GM12878 (cell line): ENCODE data around the gene XPO1. TPM values are rescaled to one million over a fixed set of nuclear protein-coding genes. Genes with fewer than 3 reads are reported as not detected.

ENCODE experiments used
- ATF7 ChIP-seq: fragments of 450-650 bp; IDR thresholded peaks from 2 replicates; pipeline ENCODE4 v1.6.1; 2016; ENCODE audit warnings: low read depth, mild to moderate bottlenecking
- BMI1 ChIP-seq: fragments of 450-650 bp; IDR thresholded peaks from 2 replicates; pipeline ENCODE4 v1.6.1; 2016; ENCODE audit warnings: mild to moderate bottlenecking, moderate library complexity, borderline replicate concordance
- CHD2 ChIP-seq: IDR thresholded peaks from 2 replicates; pipeline ENCODE4 v1.6.1; 2011; ENCODE audit warnings: low read depth, low read length, improper control_type of control experiment, borderline replicate concordance
- KAT2A ChIP-seq: conservative IDR thresholded peaks from 2 replicates; pipeline ENCODE4 v1.6.1; 2011; ENCODE audit warnings: low read depth, low read length; ENCODE audit not compliant: control insufficient read depth
- MEF2B ChIP-seq: fragments of 450-650 bp; IDR thresholded peaks from 2 replicates; pipeline ENCODE4 v1.6.1; 2018; ENCODE audit warnings: mild to moderate bottlenecking, moderate library complexity; ENCODE audit not compliant: partially characterized antibody, poor library complexity, severe bottlenecking
- NBN ChIP-seq: fragments of 450-650 bp; IDR thresholded peaks from 2 replicates; pipeline ENCODE4 v1.6.1; 2016
- NFYB ChIP-seq: IDR thresholded peaks from 2 replicates; pipeline ENCODE4 v1.6.1; 2011; ENCODE audit warnings: low read depth, mild to moderate bottlenecking, low read length, improper control_type of control experiment, moderate library complexity; ENCODE audit not compliant: insufficient read depth
- NR2F1 ChIP-seq: fragments of 450-650 bp; conservative IDR thresholded peaks from 2 replicates; pipeline ENCODE4 v1.6.1; 2017; ENCODE audit warnings: mild to moderate bottlenecking
- PAX5 ChIP-seq: IDR thresholded peaks from 2 replicates; pipeline ENCODE4 v1.6.1; 2011; ENCODE audit warnings: low read depth, low read length, borderline replicate concordance
- POLR2A ChIP-seq: IDR thresholded peaks from 2 replicates; pipeline ENCODE4 v1.6.1; 2011; ENCODE audit warnings: low read depth, mild to moderate bottlenecking, low read length
- RAD21 ChIP-seq: IDR thresholded peaks from 2 replicates; pipeline ENCODE4 v1.6.1; 2011; ENCODE audit warnings: mild to moderate bottlenecking, low read depth, low read length, moderate library complexity; ENCODE audit not compliant: insufficient read depth
- RAD51 ChIP-seq: fragments of 450-650 bp; IDR thresholded peaks from 2 replicates; pipeline ENCODE4 v1.6.1; 2016; ENCODE audit warnings: moderate library complexity, mild to moderate bottlenecking, inconsistent platforms
- RCOR1 ChIP-seq: conservative IDR thresholded peaks from 2 replicates; pipeline ENCODE4 v1.6.1; 2012; ENCODE audit warnings: low read depth, low read length, improper control_type of control experiment
- RELA ChIP-seq: fragments of 450-650 bp; IDR thresholded peaks from 2 replicates; pipeline ENCODE4 v1.8.0; 2014; ENCODE audit warnings: borderline replicate concordance; ENCODE audit not compliant: partially characterized antibody
- polyA plus RNA-seq, 11 experiments: library from polyadenylated mRNA; depleted of rRNA in 4 of 11; unstranded in 6 of 11; stranded (reverse) in 5 of 11; fragments of >200 nt; fragmentation: Nextera tagmentation in 4 of 11; fragmentation: Illumina TruSeq in 1 of 11; extraction: Ambion mirVana in 4 of 11; extraction: Trizol in 1 of 11; gene quantifications; 1 replicate in 1 of 11; 2 replicates in 10 of 11; pipeline versions ENCODE4 v1.2.1 to v1.2.3, GENCODE V29; 2011 to 2016; ENCODE audit warnings: inconsistent platforms in 2 of 11, missing spikeins in 2 of 11, low read depth in 1 of 11
- total RNA-seq, 4 experiments: library from RNA; depleted of rRNA in 3 of 4; stranded (reverse); fragments of >200 nt in 3 of 4; fragmentation: Illumina TruSeq in 1 of 4; extraction: Trizol in 1 of 4; gene quantifications; 2 replicates each; pipeline versions ENCODE4 v1.2.1 to v1.2.3, GENCODE V29; 2013 to 2021
- TF ChIP-seq, protein P1 (sequence below): IDR thresholded peaks from 2 replicates; pipeline ENCODE4 v1.6.1; 2012; ENCODE audit warnings: low read depth, low read length, improper control_type of control experiment
- TF ChIP-seq, protein P2 (sequence below), 3 experiments: IDR thresholded peaks in 2 of 3; conservative IDR thresholded peaks in 1 of 3; 2 replicates each; pipeline ENCODE4 v1.5.1; 2011; ENCODE audit warnings: low read depth in 3 of 3, low read length in 3 of 3, mild to moderate bottlenecking in 3 of 3, control low read depth in 2 of 3, moderate library complexity in 2 of 3, inconsistent platforms in 1 of 3, mixed read lengths in 1 of 3; ENCODE audit not compliant: control insufficient read depth in 2 of 3, insufficient read depth in 1 of 3; ENCODE audit errors: extremely low read depth in 1 of 3
- TF ChIP-seq, protein P3 (sequence below): IDR thresholded peaks from 2 replicates; pipeline ENCODE4 v1.6.1; 2012; ENCODE audit warnings: mild to moderate bottlenecking, low read depth, low read length
- TF ChIP-seq, protein P4 (sequence below): IDR thresholded peaks from 2 replicates; pipeline ENCODE4 v1.6.1; 2011; ENCODE audit warnings: borderline replicate concordance, low read depth, mild to moderate bottlenecking, moderate library complexity, mixed read lengths, low read length; ENCODE audit not compliant: insufficient read depth; ENCODE audit errors: extremely low read length
- TF ChIP-seq, protein P5 (sequence below): fragments of 450-650 bp; IDR thresholded peaks from 2 replicates; pipeline ENCODE4 v1.6.1; 2018; ENCODE audit warnings: mild to moderate bottlenecking, low read depth, moderate library complexity; ENCODE audit not compliant: partially characterized antibody

The XPO1 gene
- total and polyA plus RNA-seq, 10 of the 15 experiments (the other 5 are each of a cell fraction or from before 2014, with no cell fraction given) = 57.3 to 216 (median 153) TPM

DNA sequence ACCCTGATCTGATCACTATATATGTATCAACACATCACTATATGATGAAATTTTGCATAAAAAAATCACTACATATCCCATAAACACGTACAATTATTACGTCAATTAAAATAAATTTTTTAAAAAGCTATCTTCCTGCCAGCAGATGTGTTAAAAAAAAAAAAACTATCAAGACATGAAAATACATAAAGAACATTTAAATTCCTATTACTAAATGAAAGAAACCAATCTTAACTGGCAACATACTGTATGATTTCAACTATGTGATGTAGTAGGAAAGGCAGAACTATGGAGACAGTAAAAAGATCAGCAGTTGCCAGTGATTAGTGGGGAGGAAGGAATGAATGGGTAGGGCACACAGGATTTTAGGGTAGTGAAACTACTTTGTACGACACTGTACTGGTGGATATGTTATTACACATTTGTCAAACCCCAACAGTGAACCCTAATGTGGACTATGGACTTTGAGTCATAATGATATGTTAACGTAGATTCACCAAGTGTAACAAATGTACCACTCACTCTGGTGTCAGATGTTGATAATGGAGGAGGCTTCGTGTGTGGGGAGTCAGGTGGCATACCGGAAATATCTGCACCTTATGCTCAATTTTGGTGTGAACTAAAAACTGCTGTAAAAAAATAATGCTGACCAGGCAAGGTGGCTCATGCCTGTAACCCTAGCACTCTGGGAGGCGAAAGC lies 94.7 kb downstream of the XPO1 start (continued):
- TF ChIP-seq, protein P1, sequence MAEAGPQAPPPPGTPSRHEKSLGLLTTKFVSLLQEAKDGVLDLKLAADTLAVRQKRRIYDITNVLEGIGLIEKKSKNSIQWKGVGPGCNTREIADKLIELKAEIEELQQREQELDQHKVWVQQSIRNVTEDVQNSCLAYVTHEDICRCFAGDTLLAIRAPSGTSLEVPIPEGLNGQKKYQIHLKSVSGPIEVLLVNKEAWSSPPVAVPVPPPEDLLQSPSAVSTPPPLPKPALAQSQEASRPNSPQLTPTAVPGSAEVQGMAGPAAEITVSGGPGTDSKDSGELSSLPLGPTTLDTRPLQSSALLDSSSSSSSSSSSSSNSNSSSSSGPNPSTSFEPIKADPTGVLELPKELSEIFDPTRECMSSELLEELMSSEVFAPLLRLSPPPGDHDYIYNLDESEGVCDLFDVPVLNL = no peak
- TF ChIP-seq POLR2A (no peak), NBN (peak; percentile 99), BMI1 (peak; percentile 88), RELA (no peak), KAT2A (no peak), MEF2B (peak; percentile 74), RAD51 (peak; percentile 92), NR2F1 (peak; percentile 90), ATF7 (peak; percentile 97), PAX5 (peak; percentile 78), RCOR1 (no peak), RAD21 (no peak), NFYB (no peak), CHD2 (peak; percentile 67; the same call in 1 of the 2 replicates)
- TF ChIP-seq, protein P2, sequence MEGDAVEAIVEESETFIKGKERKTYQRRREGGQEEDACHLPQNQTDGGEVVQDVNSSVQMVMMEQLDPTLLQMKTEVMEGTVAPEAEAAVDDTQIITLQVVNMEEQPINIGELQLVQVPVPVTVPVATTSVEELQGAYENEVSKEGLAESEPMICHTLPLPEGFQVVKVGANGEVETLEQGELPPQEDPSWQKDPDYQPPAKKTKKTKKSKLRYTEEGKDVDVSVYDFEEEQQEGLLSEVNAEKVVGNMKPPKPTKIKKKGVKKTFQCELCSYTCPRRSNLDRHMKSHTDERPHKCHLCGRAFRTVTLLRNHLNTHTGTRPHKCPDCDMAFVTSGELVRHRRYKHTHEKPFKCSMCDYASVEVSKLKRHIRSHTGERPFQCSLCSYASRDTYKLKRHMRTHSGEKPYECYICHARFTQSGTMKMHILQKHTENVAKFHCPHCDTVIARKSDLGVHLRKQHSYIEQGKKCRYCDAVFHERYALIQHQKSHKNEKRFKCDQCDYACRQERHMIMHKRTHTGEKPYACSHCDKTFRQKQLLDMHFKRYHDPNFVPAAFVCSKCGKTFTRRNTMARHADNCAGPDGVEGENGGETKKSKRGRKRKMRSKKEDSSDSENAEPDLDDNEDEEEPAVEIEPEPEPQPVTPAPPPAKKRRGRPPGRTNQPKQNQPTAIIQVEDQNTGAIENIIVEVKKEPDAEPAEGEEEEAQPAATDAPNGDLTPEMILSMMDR (IDR thresholded peaks at IDR 0.05 in 2 of 3, conservative IDR thresholded peaks at IDR 0.05 in 1 of 3; ENCODE audit: control insufficient read depth in 2 of 3, extremely low read depth in 1 of 3, insufficient read depth in 1 of 3, low read depth in 3 of 3, low read length in 3 of 3) = no peak
- TF ChIP-seq, protein P3, sequence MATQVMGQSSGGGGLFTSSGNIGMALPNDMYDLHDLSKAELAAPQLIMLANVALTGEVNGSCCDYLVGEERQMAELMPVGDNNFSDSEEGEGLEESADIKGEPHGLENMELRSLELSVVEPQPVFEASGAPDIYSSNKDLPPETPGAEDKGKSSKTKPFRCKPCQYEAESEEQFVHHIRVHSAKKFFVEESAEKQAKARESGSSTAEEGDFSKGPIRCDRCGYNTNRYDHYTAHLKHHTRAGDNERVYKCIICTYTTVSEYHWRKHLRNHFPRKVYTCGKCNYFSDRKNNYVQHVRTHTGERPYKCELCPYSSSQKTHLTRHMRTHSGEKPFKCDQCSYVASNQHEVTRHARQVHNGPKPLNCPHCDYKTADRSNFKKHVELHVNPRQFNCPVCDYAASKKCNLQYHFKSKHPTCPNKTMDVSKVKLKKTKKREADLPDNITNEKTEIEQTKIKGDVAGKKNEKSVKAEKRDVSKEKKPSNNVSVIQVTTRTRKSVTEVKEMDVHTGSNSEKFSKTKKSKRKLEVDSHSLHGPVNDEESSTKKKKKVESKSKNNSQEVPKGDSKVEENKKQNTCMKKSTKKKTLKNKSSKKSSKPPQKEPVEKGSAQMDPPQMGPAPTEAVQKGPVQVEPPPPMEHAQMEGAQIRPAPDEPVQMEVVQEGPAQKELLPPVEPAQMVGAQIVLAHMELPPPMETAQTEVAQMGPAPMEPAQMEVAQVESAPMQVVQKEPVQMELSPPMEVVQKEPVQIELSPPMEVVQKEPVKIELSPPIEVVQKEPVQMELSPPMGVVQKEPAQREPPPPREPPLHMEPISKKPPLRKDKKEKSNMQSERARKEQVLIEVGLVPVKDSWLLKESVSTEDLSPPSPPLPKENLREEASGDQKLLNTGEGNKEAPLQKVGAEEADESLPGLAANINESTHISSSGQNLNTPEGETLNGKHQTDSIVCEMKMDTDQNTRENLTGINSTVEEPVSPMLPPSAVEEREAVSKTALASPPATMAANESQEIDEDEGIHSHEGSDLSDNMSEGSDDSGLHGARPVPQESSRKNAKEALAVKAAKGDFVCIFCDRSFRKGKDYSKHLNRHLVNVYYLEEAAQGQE = no peak
- TF ChIP-seq, protein P4, sequence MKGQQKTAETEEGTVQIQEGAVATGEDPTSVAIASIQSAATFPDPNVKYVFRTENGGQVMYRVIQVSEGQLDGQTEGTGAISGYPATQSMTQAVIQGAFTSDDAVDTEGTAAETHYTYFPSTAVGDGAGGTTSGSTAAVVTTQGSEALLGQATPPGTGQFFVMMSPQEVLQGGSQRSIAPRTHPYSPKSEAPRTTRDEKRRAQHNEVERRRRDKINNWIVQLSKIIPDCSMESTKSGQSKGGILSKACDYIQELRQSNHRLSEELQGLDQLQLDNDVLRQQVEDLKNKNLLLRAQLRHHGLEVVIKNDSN = no peak
- TF ChIP-seq, protein P5, sequence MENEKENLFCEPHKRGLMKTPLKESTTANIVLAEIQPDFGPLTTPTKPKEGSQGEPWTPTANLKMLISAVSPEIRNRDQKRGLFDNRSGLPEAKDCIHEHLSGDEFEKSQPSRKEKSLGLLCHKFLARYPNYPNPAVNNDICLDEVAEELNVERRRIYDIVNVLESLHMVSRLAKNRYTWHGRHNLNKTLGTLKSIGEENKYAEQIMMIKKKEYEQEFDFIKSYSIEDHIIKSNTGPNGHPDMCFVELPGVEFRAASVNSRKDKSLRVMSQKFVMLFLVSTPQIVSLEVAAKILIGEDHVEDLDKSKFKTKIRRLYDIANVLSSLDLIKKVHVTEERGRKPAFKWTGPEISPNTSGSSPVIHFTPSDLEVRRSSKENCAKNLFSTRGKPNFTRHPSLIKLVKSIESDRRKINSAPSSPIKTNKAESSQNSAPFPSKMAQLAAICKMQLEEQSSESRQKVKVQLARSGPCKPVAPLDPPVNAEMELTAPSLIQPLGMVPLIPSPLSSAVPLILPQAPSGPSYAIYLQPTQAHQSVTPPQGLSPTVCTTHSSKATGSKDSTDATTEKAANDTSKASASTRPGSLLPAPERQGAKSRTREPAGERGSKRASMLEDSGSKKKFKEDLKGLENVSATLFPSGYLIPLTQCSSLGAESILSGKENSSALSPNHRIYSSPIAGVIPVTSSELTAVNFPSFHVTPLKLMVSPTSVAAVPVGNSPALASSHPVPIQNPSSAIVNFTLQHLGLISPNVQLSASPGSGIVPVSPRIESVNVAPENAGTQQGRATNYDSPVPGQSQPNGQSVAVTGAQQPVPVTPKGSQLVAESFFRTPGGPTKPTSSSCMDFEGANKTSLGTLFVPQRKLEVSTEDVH = peak; percentile 81
